ENCODE data around the gene RCN2.

GRCh38 chr15:76982756-76983155 lies 51.2 kb downstream of the RCN2 start:
- TF ChIP-seq CTCF (conservative IDR thresholded peaks at IDR 0.05) (no peak), ZFX (IDR thresholded peaks at IDR 0.05) (no peak)
